CD4-positive, CD25-positive, alpha-beta regulatory T cell (primary cell): ENCODE data around the gene AHNAK2. TPM values are rescaled to one million over a fixed set of nuclear protein-coding genes. Genes with fewer than 3 reads are reported as not detected.
"Not testable (repeated sequence)": the region's sequence is repeated elsewhere in the genome, so short reads cannot be mapped to it uniquely, and the experiment has no call there.

Experiments
- ATAC-seq, 2 donors: fragments of 150-1000 bp; cut with Tn5 transposase; one replicate each; pipeline ENCODE4 v1.10.0; 2021; ENCODE audit warnings: low read depth in 2 of 2, moderate number of reproducible peaks in 2 of 2, moderate library complexity in 1 of 2
- DNase-seq, 3 donors: peaks; one replicate each; pipeline versions ENCODE4 v3.0.0 to v3.0.0-alpha.2; 2012 to 2022; ENCODE audit warnings: mixed read lengths in 1 of 3
- H3K27ac ChIP-seq: one replicate; pipeline ENCODE4 v1.7.0; 2013; ENCODE audit warnings: mild to moderate bottlenecking, low read length; ENCODE audit not compliant: insufficient read depth, poor library complexity, severe bottlenecking
- H3K27me3 ChIP-seq: one replicate; pipeline ENCODE4 v1.7.0; 2013; ENCODE audit warnings: low read length; ENCODE audit not compliant: control insufficient read depth, insufficient read depth
- H3K36me3 ChIP-seq: one replicate; pipeline ENCODE4 v1.7.0; 2013; ENCODE audit warnings: mild to moderate bottlenecking, low read length, moderate library complexity; ENCODE audit not compliant: control insufficient read depth, insufficient read depth
- H3K4me1 ChIP-seq: 2 replicates; pipeline ENCODE4 v1.7.0; 2013; ENCODE audit warnings: mild to moderate bottlenecking, low read length; ENCODE audit not compliant: insufficient read depth, control insufficient read depth, poor library complexity, severe bottlenecking
- H3K4me3 ChIP-seq: one replicate; pipeline ENCODE4 v1.7.0; 2013; ENCODE audit warnings: low read depth, mild to moderate bottlenecking, low read length, moderate library complexity
- H3K9me3 ChIP-seq, 2 experiments: 1 replicate in 1 of 2; 2 replicates in 1 of 2; pipeline ENCODE4 v1.7.0; 2013; ENCODE audit warnings: low read length in 2 of 2, mild to moderate bottlenecking in 1 of 2, moderate library complexity in 1 of 2; ENCODE audit not compliant: control insufficient read depth in 2 of 2
- H3K27ac Mint-ChIP-seq, 3 donors: one replicate each; pipeline ENCODE4 v1.8.0; 2020 to 2022; ENCODE audit warnings: mild to moderate bottlenecking in 3 of 3, mixed read lengths in 3 of 3, moderate library complexity in 2 of 3
- H3K27me3 Mint-ChIP-seq: one replicate; pipeline ENCODE4 v1.8.0; 2022; ENCODE audit warnings: mild to moderate bottlenecking, mixed read lengths
- H3K36me3 Mint-ChIP-seq: one replicate; pipeline ENCODE4 v1.8.0; 2020; ENCODE audit warnings: mixed read lengths
- H3K4me1 Mint-ChIP-seq, 4 donors: one replicate each; pipeline ENCODE4 v1.8.0; 2020 to 2022; ENCODE audit warnings: mixed read lengths in 4 of 4, mild to moderate bottlenecking in 1 of 4
- H3K4me3 Mint-ChIP-seq, 4 donors: one replicate each; pipeline ENCODE4 v1.8.0; 2020 to 2022; ENCODE audit warnings: mild to moderate bottlenecking in 4 of 4, mixed read lengths in 4 of 4, moderate library complexity in 3 of 4
- H3K9me3 Mint-ChIP-seq, 7 donors: one replicate each; pipeline ENCODE4 v1.8.0; 2020 to 2022; ENCODE audit warnings: mixed read lengths in 7 of 7, mild to moderate bottlenecking in 3 of 7, moderate library complexity in 2 of 7
- polyA plus RNA-seq, 4 donors: library from polyadenylated mRNA; unstranded; fragments of 300-500 nt; fragmentation: Illumina TruSeq; gene quantifications; one replicate each; pipeline ENCODE4 v1.2.3, GENCODE V29; 2021
- total RNA-seq: library from RNA; stranded (reverse); gene quantifications from one replicate; pipeline ENCODE4 v1.2.3, GENCODE V29; 2022

AHNAK2 gene
- total and polyA plus RNA-seq, 5 donors from 2014 or later, result not detected

GRCh38 chr14:104919993-104920315 lies 58.2 kb downstream of the AHNAK2 start:
- H3K27ac ChIP-seq, result no peak overlapping the region
- Mint-ChIP-seq H3K4me1 (no peaks in the 10 kb centered on the region), H3K27ac (no peak overlapping the region), H3K9me3 (peaks cover 0 to 5% (median 0%) of the 10 kb centered on the region in 7 donors), H3K36me3 (no peaks in the 10 kb centered on the region), H3K27me3 (no peaks in the 10 kb centered on the region), H3K4me3 (no peak overlapping the region)
- no peaks in the 10 kb centered on the region for H3K27me3 ChIP-seq
- peaks cover 0 to 3% of the 10 kb centered on the region in 2 experiments for H3K9me3 ChIP-seq
- H3K4me3 ChIP-seq, result no peak overlapping the region
- ATAC-seq, result no peak
- no peak for DNase-seq
- H3K4me1 ChIP-seq, result no peaks in the 10 kb centered on the region
- no peaks in the 10 kb centered on the region for H3K36me3 ChIP-seq

DNA sequence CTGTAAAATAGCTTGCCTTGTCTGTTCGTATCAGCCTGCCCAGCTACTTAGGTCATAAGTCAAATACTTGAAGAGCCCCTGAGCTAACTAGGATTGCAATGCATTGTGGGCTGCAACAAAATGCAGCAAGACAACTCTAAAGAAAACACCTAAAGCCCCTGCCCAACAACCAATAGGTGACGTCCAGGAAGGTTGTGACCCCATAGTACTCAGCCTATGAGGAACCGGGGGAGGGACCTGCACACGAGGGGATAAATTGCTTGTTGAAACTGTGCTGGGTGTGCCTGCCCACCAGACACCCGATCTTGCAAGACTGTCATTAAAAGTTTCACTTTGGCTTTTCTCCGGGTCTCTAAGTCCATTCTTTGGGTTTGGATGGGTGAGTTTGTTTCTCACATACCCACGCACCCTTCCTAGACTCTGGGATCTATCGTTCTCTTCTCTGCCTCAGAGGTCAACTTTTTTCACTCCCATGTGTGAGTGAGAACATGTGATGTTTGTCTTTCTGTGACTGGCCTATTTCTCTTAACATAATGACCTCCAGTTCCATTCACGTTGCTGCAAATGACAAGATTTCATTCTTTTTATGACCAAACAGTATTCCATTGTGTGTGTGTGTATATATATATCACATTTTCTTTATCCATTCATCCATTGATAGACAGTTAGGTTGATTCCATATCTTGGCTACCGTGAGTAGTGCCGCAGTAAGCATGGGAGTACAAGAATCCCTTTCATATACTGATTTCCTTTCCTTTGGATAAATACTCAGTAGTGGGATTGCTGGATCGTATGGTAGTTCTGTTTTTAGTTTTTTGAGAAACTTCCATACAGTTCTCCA lies 58.8 kb downstream of the AHNAK2 start:
- not testable (repeated sequence) for DNase-seq, H3K27ac Mint-ChIP-seq, H3K9me3 ChIP-seq, H3K4me1 ChIP-seq, H3K9me3 Mint-ChIP-seq, ATAC-seq, H3K4me1 Mint-ChIP-seq, H3K4me3 Mint-ChIP-seq, H3K27ac ChIP-seq, H3K4me3 ChIP-seq, H3K27me3 ChIP-seq, H3K36me3 Mint-ChIP-seq, H3K36me3 ChIP-seq, H3K27me3 Mint-ChIP-seq

DNA sequence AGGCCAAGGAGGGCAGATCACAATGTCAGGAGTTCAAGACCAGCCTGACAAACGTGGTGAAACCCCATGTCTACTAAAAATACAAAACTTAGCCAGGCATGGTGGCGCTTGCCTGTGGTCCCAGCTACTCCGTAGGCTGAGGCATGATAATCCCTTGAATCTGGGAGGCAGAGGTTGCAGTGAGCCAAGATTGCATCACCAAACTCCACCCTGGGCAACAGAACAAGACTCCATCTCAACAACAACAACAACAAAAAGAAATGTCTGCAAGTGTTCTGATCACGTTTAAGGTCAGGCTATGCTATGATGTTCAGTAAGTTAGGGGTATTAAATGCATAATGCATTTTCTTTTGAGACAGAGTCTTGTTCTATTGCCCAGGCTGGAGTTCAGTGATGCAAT lies 60.2 kb downstream of the AHNAK2 start:
- no peaks in the 10 kb centered on the region for H3K27me3 Mint-ChIP-seq

GRCh38 chr14:104917116-104917515 lies 61.1 kb downstream of the AHNAK2 start:
- H3K4me1 ChIP-seq, result no peaks in the 10 kb centered on the region
- ATAC-seq (no peak), DNase-seq (no peak)
- H3K9me3 Mint-ChIP-seq, result peaks cover 0 to 6% (median under 1%) of the 10 kb centered on the region in 7 donors
- H3K4me3 Mint-ChIP-seq, result no peak overlapping the region
- H3K27me3 Mint-ChIP-seq, result no peaks in the 10 kb centered on the region
- no peak overlapping the region for H3K27ac ChIP-seq
- H3K36me3 ChIP-seq, result no peaks in the 10 kb centered on the region
- no peak overlapping the region for H3K4me3 ChIP-seq
- no peaks in the 10 kb centered on the region for H3K36me3 Mint-ChIP-seq
- peaks cover under 1 to 2% of the 10 kb centered on the region in 2 experiments for H3K9me3 ChIP-seq
- no peak overlapping the region for H3K27ac Mint-ChIP-seq
- peaks cover 2% of the 10 kb centered on the region for H3K27me3 ChIP-seq
- H3K4me1 Mint-ChIP-seq, result no peaks in the 10 kb centered on the region

More for the DNA sequence above, 60.2 kb downstream of the AHNAK2 start:
- ATAC-seq (no peak), DNase-seq (no peak)
- no peak overlapping the region for H3K27ac Mint-ChIP-seq
- H3K4me1 Mint-ChIP-seq, result no peaks in the 10 kb centered on the region
- Histone ChIP-seq H3K27ac (no peak overlapping the region), H3K4me1 (no peaks in the 10 kb centered on the region), H3K4me3 (no peak overlapping the region), H3K9me3 (no peaks in the 10 kb centered on the region), H3K36me3 (no peaks in the 10 kb centered on the region), H3K27me3 (peaks cover 2% of the 10 kb centered on the region)
- no peak overlapping the region for H3K4me3 Mint-ChIP-seq
- no peaks in the 10 kb centered on the region for H3K36me3 Mint-ChIP-seq
- peaks cover 0 to 5% (median 0%) of the 10 kb centered on the region in 7 donors for H3K9me3 Mint-ChIP-seq

GRCh38 chr14:104913435-104913834 lies 64.7 kb downstream of the AHNAK2 start:
- Histone ChIP-seq H3K9me3 (peaks cover 3 to 10% of the 10 kb centered on the region in 2 experiments), H3K36me3 (no peaks in the 10 kb centered on the region), H3K27ac (no peak overlapping the region), H3K27me3 (peaks cover 2% of the 10 kb centered on the region), H3K4me3 (no peak overlapping the region), H3K4me1 (no peaks in the 10 kb centered on the region)
- Mint-ChIP-seq H3K9me3 (peaks cover 0 to 14% (median 4%) of the 10 kb centered on the region in 7 donors), H3K27me3 (peaks cover 23% of the 10 kb centered on the region), H3K36me3 (no peaks in the 10 kb centered on the region), H3K4me3 (no peak overlapping the region), H3K4me1 (no peaks in the 10 kb centered on the region), H3K27ac (no peak overlapping the region)
- ATAC-seq, result no peak
- DNase-seq, result no peak

GRCh38 chr14:104912053-104912452 lies 66.1 kb downstream of the AHNAK2 start:
- peaks cover 36% of the 10 kb centered on the region for H3K27me3 Mint-ChIP-seq

GRCh38 chr14:104908303-104908702 lies 69.9 kb downstream of the AHNAK2 start:
- Mint-ChIP-seq H3K4me3 (no peak overlapping the region), H3K36me3 (no peaks in the 10 kb centered on the region), H3K27me3 (peaks cover 41% of the 10 kb centered on the region), H3K9me3 (peaks cover 0 to 15% (median 5%) of the 10 kb centered on the region in 7 donors), H3K4me1 (no peaks in the 10 kb centered on the region), H3K27ac (no peak overlapping the region)
- H3K9me3 ChIP-seq, result peaks cover 3 to 10% of the 10 kb centered on the region in 2 experiments
- no peaks in the 10 kb centered on the region for H3K36me3 ChIP-seq
- peaks cover 6% of the 10 kb centered on the region for H3K27me3 ChIP-seq
- H3K4me1 ChIP-seq, result no peaks in the 10 kb centered on the region
- no peak overlapping the region for H3K27ac ChIP-seq
- DNase-seq, result no peak
- no peak for ATAC-seq
- H3K4me3 ChIP-seq, result no peak overlapping the region

More at GRCh38 chr14:104912053-104912452, 66.1 kb downstream of the AHNAK2 start:
- H3K36me3 ChIP-seq, result no peaks in the 10 kb centered on the region
- H3K27me3 ChIP-seq, result peaks cover 2% of the 10 kb centered on the region
- H3K4me3 Mint-ChIP-seq, result peak overlapping the region in 1 of 4 donors; percentile 47
- H3K27ac ChIP-seq, result no peak overlapping the region
- ATAC-seq (no peak), DNase-seq (no peak)
- H3K36me3 Mint-ChIP-seq, result no peaks in the 10 kb centered on the region
- H3K9me3 ChIP-seq, result peaks cover 3 to 10% of the 10 kb centered on the region in 2 experiments
- H3K9me3 Mint-ChIP-seq, result peaks cover 0 to 15% (median 5%) of the 10 kb centered on the region in 7 donors
- no peaks in the 10 kb centered on the region for H3K4me1 ChIP-seq
- H3K4me3 ChIP-seq, result no peak overlapping the region
- no peak overlapping the region for H3K27ac Mint-ChIP-seq
- no peaks in the 10 kb centered on the region for H3K4me1 Mint-ChIP-seq

- not testable (repeated sequence) for H3K4me1 ChIP-seq, H3K36me3 ChIP-seq, DNase-seq, H3K9me3 ChIP-seq, H3K4me3 Mint-ChIP-seq, H3K27ac Mint-ChIP-seq, H3K4me1 Mint-ChIP-seq, H3K4me3 ChIP-seq, H3K27me3 ChIP-seq, H3K36me3 Mint-ChIP-seq, H3K27ac ChIP-seq, ATAC-seq, H3K9me3 Mint-ChIP-seq
- H3K27me3 Mint-ChIP-seq, result peaks cover 41% of the 10 kb centered on the region
These were observed 72.6 kb downstream of the AHNAK2 start for GRCh38 chr14:104905579-104905933.
